HTERT RPE-1 (cell line): ENCODE results near the gene ERC1.
"Not testable (repeated sequence)": the region's sequence is repeated elsewhere in the genome, so short reads cannot be mapped to it uniquely, and the experiment has no call there.

ENCODE experiments used
- in situ Hi-C: fragments of 300-500 bp; cut with MboI; formaldehyde crosslinking; loops from 4 replicates; pipeline ENCODE4 v1.14.3; 2020; ENCODE audit warnings: low sequenced_read_pairs

Gene ERC1

DNA sequence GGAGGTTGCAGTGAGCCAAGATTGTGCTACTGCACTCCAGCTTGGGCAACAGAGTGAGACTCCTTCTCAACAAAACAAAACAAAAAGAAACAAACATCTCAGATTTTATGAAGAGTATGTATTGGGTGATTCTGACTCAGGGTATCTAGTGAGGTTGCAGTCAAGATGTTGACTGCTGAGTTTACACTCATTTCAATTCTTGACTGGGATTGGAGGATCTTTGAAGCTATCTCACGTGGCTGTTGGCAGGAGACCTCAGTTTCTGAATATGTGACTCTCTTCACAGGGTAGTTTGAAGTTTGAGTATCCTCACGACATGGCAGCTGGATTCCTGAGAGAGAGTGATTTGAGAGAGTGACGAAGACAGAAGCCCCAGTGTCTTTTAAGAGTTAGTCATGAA lies 29.4 kb downstream of the ERC1 start:
- in situ Hi-C loops, result no loop called here

DNA sequence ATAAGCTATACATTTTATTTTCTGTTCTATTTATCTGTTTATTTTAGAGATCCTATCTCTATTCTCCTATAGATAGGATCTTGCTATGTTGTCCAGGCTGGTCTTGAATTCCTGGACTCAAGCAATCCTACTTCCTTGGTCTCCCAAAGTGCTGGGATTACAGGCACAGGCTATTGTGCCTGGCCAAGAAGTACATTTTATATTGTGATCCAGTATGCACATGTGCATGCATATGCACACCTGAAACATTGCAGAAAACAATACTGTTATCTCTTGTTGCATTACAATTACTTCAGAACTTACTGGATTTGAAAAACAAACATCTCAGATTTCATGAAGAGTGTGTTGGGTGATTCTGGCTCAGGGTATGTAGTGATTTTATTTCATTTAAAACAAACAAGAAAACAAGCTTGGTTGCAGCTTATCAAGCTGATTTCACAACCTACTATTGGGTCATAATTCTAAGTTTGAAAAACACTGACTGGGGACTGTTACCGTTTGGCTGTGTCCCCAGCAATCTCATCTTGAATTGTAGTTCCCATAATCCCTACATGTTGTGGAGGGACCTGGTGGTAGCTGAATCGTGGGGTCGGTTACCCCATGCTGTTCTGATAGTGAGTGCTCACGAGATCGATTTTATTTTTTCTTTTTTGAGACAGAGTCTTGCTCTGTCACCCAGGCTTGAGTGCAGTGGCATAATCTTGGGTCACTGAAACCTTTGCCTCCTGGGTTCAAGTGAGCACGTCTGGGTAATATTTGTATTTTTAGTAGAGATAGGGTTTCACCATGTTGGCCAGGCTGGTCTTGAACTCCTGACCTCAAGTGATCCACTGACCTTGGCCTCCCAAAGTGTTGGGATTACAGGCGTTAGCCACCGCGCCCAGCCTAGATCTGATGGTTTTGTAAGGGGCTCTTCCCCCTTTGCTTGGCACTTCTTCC lies 31.3 kb downstream of the ERC1 start:
- in situ Hi-C loops, result no loop called here

DNA sequence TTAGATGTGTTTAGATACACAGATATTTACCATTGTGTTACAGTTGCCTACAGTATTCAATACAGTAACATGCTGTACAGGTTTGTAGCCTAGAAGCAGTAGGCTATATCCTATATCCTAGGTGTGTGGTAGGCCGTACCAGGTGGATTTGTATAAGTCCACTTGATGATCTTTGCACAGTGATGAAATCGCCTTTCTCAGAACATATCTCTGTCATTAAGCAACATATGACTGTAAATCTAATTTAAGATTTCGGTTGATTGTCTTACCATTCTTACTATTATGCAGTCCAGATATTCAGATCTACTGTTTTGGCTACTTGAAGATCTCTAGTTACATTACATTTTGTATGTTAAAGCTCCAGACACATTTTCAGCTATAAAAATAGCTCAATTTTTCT lies 39.8 kb downstream of the ERC1 start:
- in situ Hi-C loops, result no loop called here

DNA sequence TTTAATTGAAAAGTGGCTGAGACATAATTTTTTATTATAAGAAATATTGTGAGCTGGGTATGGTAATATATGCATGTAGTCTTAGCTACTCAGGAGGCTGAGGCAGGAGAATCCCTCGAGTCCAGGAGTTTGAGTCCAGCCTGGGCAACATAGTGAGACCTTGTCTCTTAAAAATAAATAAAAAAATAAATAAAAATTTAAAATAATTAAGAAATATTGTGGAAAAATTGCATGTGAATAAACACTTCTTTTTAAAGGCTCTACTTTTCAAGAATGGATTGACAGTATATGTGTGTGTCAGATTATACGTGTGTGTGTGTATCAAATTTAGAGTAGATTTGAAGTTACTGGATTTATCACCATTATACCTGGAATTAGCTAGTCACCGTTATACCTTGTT lies 43.2 kb downstream of the ERC1 start:
- in situ Hi-C loops, result no loop called here

DNA sequence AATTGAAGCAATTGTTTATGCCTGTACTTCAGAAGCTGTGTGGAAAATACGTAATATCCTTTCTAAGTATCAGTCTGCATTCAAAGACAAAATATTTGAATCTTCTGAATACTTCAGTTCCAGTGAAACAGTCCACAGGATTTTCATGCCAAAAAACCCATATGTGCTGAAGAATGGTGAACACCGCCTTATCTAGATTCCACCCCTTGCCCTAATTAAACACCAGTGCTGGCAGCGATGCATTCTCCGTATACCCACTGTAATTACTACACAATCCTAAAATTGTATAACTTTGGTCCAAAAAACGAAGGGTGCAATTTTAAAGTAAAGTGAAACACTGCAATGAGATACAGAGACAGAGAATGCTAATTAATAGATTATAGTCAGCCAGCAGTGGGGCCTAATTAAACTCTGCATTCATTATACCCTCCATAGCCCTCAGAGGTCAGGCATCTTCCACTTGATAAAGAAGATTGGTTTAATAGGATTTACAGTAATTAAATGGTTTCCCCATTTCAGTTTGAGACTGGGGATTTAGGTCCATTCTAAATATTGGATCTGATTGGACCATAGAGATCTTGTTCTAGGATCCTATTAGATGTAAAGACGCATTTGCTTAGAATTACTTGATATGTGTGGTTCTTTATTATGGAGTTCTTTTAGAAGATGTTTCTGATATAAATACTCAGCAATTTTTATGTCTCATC lies 43.9 kb downstream of the ERC1 start:
- in situ Hi-C loops, result no loop called here

DNA sequence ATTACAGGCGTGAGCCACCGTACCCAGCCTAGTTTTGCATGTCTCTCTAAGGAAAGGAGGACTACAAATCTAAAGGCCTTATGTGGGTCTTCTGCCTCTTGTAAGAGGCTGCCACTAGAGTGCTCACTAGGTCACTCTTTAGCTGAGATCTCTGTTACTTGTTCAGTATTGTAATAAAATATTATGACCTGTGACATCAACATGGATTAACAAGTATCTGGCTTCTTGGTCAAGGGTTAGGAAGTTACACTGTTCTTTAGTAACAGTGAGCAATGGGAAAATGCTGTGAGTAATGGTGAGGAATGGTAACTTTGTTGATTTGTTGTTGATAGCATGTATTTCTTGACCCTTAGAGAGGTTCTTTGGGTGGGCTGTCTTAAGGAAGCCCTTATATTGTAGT lies 50.5 kb downstream of the ERC1 start:
- in situ Hi-C loops, result no loop called here

DNA sequence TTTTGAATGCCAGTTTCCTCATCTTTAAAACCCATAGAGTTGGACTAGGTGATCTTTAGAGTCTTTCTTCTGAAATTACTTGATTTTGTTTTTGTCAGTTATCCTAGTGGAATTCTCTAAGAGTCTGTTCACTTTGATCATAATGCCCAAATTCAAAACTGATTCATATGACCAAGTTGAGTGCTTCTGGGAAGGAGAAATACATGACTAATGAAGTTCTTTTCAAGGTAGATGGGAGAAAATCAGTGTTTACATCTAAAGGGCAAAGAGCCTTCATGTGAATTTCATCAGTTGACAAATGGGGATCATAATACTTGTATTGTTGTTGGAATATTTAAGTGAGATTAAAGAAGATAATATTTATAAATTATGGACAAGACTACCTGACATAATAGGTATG lies 53.2 kb downstream of the ERC1 start:
- in situ Hi-C loops, result no loop called here

DNA sequence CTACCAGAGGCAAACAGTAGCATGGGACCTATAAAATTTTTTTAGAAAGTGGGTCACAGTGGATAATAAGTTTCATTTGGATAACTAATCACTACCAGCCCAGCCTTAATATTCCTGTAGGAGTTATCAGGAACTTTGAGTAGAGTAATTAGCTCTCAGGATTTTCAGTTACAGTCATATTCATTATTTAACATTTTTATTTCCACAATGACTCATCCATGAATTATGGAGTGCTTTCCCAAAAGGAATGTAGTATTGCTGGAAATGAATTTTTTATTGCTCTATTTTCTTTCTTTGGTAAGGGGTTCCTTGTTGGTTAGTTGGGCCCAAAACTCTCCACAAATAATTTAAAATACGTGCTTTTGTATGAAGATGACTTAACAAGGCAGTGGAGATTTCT lies 53.7 kb downstream of the ERC1 start:
- in situ Hi-C loops, result no loop called here

DNA sequence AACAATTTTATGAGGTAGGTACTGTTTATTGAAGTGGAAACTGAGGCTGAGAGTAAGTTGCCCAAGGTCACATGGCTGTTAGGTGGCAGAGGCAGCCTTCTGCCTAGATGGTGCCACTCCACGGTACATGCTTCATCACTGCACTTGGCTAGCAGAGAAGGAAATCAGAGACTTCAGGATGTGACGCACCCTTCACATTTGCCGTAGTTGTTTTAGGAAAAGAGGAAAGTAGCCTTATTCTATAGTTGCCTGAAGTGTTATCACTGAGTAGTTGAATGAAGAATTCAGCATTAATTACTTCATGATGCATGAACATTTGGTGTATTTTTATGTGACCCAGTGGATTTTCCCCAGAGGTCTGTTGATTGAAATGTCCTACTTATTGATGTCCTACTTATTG lies 55.7 kb downstream of the ERC1 start:
- in situ Hi-C loops, result no loop called here

DNA sequence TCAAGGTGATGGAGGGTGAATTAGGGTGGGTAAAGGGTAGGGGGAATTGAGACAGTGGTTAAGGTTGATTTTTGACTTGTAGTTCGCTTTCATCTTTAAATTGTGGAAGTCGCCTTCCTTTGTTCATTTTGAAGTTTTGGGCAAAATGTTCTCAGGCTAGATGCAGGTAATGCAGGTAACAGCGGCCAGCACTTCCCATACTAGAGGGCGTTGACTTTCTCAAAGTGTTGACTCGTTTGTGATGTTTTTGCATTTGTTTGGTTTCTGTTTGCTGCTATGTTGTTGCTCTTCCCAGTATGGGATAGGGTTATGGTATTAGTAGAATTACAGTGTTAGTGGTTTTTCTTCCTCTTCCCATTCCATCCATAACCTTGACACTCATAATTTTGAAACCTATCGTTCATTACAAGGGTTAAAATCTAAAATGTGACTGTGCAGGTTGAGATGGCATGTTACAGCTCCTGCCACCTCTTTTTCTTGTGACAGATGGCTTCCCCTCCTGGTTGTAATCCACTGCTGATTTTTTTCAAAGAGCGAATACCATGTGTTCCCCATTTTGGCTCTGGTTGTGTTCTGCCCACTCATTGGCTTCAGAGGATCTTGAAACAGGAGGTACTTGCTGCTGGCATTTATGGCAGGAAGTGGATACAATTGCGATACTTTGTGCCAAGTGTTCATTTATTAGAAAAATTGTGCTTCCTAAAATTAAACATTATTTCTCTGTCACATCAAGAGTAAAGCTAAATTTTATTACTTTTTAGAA lies 57.1 kb downstream of the ERC1 start:
- in situ Hi-C loops, result no loop called here

DNA sequence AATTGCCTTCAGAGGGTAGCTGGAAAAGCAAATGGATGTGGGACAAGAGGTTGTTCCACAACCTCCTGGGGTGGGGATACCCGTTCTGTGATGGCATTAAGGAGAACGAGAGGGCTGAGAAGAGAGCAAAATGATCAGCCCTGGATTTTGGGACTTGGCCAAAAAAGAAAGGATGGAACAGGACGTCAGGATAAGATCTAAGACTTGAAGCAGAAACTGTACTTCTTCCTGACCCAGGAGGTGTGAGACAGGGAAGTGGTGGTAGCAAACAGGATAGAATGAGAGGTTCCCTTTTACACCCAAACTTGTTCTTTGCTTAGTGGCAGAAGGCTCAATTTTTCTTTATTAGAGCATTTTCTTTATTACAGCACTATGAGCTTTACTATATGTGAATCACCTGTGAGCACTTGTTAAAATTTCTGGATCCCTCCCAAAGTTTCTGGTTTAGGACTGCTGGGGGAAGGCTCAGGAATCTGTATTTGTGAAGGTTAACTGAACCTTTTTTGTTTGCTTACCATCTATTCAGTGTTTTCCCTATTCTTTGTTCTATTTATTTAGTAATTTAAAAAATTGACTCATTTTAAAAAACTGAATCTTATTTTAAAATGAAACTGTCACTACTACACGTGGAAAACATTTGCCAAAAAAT lies 59.2 kb downstream of the ERC1 start:
- in situ Hi-C loops, result no loop called here

DNA sequence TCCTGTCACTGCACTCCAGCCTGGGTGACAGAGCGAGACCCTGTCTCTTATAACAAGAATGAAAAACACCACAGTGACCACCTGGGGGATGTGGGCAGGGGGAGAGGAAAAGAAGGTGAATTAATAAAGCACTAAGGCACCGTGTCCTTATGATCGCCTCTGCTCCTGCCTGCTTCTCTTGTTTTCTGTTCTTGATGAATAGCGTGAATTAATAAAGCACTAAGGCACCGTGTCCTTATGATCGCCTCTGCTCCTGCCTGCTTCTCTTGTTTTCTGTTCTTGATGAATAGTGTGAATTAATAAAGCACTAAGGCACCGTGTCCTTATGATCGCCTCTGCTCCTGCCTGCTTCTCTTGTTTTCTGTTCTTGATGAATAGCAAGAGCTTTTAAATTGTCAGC lies 60.6 kb downstream of the ERC1 start:
- in situ Hi-C loops, result not testable (repeated sequence)

DNA sequence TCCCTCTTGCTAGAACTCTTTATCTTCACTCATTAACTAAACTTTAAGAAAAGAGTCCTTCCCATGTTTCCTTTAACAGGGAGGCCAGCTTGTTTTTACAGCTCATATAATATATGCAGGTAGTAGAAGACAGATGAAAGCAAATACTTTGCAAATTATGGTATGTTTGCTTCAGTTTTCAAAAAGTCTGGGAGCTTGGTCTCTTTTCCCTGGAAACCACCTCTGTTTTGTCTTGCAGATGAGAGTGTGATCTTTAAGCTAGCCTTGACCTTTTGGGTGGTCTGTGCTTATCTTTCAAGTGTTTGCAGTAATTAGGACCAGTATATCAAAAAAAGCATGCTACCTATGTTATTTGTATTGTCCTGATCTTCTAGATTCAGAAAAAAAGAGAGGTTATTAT lies 62.7 kb downstream of the ERC1 start:
- in situ Hi-C loops, result no loop called here

DNA sequence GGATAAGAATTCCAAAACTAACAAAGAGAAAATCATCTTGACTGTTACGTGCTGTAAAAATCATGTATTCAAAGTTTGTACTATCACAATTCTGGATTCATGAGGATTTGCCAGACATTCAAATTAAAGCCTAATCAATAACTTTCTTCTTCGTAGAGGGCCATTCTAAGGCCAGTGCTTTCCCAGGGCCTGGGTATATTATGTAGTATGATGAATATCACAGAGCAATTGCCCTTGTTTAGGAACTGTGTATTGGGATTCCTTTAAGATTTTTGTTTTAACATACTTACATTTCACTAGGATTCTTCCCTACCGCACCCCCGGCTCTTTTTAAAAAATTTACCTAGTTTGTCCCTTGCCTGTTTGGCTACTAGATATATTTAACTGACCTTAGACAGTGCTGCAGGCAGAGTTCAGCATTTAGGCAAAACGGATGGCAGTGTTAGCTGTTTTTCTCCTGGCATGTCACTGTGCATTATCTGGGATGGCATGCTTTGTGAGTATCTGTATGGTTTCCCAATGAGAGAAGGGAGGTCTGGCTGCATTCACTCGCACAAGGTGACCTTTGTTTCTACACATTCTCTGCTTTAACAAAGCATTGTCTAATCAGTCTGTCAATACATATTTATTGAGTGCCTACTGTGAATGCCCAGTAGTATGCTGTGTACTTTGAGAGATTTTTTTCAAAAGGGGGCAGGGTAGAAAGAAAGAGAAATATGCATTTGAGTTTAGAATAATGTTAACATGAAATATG lies 63.3 kb downstream of the ERC1 start:
- in situ Hi-C loops, result no loop called here

DNA sequence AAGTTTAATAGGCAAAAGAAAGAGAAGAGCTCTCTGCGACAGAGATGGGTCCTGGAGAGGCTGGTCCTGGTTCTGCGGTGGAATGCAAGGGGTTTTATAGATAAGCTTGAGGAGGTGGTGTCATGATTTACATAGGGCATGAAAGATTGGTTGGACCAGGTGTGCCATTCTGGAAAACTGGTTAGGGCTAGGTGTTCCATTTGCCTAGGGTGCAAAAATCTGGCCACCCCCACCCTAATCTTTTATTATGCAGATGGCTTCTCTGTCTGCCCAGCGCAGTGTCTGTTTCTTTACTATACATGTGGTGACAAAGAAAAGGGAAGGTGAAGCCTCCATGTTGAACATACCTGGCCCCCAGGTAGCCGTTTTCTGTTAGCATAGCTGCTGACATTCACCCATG lies 65.4 kb downstream of the ERC1 start:
- in situ Hi-C loops, result no loop called here

DNA sequence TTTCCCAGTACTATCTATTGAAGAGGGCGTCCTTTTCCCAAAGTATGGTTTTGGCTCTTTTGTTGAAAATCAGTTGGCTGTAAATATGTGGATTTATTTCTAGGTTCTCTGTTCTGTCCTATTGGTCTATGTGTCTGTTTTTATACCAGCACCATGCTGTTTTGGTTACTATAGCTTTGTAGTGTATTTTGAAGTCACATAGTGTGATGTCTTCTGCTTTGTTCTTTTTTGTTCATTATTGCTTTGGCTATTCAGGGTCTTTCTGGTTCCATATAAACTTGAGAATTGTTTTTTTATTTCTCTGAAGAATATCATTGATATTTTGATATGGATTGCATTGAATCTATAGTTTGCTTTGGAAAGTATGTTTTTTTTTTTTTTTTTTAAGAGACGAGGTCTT lies 67.4 kb downstream of the ERC1 start:
- in situ Hi-C loops, result no loop called here

DNA sequence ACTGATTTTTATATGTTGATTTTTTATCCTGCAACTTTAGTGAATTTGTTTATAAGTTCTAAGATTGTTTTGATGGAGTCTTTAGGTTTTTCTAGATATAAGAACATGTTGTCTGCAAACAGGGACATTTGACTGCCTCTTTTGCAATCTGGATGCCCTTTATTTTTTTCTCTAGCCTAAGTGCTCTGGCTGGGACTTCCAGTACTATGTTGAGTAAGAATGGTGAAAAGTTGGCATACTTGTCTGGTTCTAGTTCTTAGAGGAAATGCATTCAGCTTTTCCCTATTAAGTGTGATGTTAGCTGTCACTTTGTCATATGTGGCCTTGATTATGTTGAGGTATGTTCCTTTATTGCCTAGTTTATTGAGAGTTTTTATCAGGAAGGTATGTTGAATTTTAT lies 68.1 kb downstream of the ERC1 start:
- in situ Hi-C loops, result no loop called here

DNA sequence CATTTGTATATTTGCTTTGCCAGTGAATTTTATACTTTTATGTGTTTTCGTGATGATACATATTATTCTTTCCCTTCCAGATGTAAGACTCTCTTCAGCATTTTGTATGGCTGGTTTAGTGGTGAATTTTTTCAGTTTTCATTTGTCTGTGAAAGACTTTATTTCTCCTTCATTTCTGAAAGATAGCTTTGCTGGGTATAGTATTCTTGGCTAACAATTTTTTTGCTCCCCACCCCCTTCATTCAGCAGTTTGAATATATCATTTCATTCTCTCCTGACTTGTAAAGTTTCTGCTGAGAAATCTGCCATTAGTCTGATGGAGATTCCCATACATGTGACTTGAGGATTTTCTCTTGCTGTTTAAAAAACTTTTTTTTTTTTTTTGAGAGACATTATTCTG lies 72.8 kb downstream of the ERC1 start:
- in situ Hi-C loops, result no loop called here

DNA sequence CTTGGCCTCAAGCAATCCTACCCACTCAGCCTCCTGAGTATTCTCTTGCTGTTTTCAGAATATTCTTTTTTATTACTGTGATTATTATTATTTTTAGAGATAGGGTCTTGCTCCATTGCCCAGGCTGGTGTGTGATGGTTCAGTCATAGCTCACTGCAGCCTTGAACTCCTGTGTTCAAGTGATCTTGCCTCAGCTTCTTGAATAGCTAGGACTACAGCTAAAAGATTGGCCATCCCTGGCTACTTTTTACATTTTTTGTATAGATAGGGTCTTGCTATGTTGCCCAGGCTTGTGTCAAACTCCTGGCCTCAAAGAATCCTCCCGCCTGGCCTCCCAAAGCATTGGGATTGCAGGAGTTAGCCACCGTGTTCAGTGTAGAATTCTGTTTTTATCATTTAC lies 73.3 kb downstream of the ERC1 start:
- in situ Hi-C loops, result no loop called here

DNA sequence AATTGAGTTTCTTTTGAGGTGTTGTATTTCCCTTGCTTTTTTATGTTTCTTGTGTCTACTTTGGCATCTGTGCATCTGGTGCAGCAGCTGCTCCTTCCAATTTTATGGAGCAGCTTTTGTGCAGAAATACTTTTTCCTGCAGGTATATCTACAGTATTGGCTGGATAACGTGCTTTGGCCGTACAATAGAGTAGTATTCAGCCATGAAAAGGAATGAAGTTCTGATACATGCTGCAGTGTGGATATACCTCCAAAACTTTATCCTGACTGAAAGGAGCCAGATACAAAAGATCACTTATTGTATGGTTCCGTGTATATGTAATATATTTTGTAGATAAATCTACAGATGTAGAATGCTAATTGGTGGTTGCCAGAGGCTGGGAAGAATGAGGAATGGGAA lies 74.6 kb downstream of the ERC1 start:
- in situ Hi-C loops, result no loop called here
